HT1080 (cell line): ENCODE data around the gene TBXT. TPM values are rescaled to one million over a fixed set of nuclear protein-coding genes. Genes with fewer than 3 reads are reported as not detected.
"Not testable (repeated sequence)": the region's sequence is repeated elsewhere in the genome, so short reads cannot be mapped to it uniquely, and the experiment has no call there.

Experiments used
- DNase-seq: peaks from one replicate; pipeline ENCODE4 v3.0.0-alpha.2; 2015; ENCODE audit warnings: low read depth
- polyA plus RNA-seq, 2 experiments: library from polyadenylated mRNA; depleted of rRNA; stranded (reverse); fragments of >200 nt; gene quantifications; 2 replicates each; pipeline ENCODE4 v1.2.3, GENCODE V29; 2015
- total RNA-seq: library from RNA; depleted of rRNA; stranded (reverse); fragments of >200 nt; shearing (Covaris generic); gene quantifications from 2 replicates; pipeline ENCODE4 v1.2.3, GENCODE V29; 2014; rRNA removed

Gene TBXT
- total RNA-seq, result not detected in 2 replicates
- polyA plus RNA-seq (2015; cell fraction: cytosol; rRNA removed), result not detected in 2 replicates
- polyA plus RNA-seq (2015; cell fraction: nucleus; rRNA removed), result not detected in 2 replicates

DNA sequence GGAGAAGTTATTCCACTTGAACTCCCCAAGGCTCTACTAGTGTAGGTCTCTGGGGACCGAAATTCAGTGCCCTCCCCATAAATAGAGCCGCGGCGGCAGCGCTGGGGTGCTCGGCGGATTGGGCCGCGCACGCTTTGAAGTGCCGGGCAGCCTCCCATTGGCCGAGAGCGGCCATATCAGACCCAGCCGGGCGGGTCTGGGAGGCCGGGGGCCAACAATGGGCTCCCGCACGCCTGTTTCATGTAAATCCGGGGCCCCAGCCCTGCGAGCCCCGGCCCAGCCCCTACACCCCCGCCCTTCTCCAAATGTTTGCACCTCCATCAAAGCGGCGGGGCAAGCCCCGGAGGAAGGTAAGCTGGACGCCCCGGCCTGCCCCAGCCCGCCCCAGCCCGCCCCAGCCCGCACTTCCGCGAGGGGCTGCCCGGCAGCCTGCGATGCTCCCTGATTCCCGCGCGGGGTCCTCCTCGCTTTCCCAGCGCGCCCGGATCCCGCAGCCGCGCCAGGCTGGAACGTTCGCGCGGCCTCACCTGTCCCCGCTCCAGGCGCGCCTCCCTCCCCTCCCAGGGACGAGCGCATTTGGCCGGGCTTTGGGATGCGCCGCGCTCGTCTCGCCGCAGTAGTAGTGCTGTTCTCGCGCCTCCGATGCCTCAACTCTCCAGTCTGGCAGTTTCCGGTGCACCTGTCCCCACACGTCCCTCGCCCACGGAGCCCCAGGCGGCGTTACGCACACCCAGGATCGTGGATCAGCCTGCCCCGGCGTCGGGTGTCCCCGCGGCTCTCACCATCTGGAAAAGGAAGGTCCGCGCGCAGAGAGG is at the start of gene TBXT:
Gene TBXT (minus strand): TSS at position 51 of the 815 bp plus-strand sequence. CDS start 260 bp downstream, outside the sequence.
- no peak for DNase-seq

DNA sequence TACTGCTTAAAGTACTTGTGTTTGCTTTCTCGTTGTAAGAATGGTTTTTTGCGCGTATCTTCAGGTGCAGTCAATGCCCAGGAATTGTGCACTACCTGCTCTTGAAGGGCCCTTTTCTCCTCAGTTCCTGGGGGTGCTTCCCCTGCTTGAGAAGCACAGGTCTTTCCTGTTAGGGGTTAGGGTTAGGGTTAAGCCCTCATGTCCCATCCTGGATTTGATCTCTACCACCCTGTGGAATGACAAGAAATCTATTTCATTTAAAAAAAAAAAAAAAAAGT is 39.6 kb upstream of the TBXT start:
- no peak for DNase-seq

GRCh38 chr6:166206510-166207283 is 39.0 kb upstream of the TBXT start:
- peak; percentile 41 for DNase-seq

DNA sequence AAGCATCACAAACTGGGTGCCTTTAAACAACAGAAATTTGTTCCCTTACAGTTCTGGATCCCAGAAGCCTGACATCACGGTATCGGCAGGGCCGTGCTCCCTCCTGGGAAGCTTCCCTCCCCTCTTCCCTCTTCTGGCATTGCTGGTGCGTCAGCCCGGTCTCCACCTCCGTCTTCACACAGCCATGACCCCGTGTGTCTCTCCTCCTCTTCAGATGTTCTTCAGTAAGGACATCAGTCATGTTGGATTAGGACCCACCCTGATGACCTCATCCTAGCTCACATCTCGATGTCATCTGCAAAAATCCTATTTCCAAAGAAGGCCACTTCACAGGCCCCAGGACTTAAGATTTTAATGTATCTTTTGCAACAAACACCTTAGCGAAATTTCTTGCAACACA is 38.4 kb upstream of the TBXT start:
- peak; percentile 24 for DNase-seq

- no peak for DNase-seq
These were observed 37.4 kb upstream of the TBXT start for GRCh38 chr6:166204852-166205650.

DNA sequence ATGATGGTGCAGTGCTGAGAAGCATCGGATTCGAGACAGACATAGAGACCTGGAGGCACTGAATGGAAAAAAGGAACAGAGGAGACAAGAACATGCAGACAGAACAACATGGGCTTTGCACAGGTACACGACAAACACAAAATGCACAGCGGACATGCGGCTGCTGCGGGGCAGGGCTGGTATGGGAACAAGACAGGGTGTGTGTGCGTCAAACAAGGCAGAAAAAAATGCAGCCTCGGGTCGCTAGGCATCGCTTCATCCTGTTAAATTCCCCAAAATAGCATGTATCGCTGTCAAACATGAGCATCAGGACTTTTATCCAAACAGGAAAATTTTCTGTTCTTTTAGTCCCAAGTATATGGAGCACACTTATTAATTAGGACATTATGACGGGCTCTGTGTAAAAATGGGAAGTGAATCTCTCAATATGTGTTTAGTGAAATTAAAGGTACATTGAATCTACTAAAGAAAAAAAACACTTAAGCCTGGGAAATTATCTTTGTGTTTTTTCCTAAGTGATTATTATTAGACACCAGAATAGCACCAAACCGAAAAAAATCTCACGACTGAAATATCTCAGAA is 36.1 kb upstream of the TBXT start:
- DNase-seq, result no peak

DNA sequence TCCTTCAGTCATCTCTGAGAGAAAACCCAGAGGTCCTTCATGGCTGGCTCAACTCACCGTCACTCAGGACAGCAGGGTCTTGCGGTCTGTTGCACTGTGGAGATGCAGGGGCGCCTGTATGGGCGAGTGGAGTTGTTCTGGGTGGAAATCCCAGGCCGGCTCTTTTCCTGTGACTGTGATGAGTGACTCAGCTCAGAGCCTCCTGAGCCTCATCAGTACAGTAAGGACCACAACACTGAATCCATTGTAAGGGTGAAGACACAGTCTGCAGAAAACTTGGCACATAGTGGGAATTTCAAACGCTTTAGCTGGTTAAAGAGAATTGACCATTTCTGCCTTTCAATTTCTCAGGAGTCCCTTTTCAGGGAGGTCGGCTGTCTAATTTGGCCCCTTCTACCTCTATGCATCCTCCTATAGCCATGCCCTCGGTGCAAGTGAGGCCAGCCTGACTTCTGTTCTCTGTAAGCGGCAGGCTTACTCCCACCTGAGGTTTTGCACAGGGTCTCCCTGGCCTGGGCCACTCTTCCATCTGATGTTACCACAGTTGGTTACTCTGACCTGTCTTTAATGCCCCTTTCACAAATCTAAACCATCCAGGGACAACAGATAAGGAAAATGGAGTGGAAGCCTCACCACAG is 35.5 kb upstream of the TBXT start:
- peak; percentile 74 for DNase-seq

GRCh38 chr6:166202321-166202733 is 34.7 kb upstream of the TBXT start:
- DNase-seq, result no peak

DNA sequence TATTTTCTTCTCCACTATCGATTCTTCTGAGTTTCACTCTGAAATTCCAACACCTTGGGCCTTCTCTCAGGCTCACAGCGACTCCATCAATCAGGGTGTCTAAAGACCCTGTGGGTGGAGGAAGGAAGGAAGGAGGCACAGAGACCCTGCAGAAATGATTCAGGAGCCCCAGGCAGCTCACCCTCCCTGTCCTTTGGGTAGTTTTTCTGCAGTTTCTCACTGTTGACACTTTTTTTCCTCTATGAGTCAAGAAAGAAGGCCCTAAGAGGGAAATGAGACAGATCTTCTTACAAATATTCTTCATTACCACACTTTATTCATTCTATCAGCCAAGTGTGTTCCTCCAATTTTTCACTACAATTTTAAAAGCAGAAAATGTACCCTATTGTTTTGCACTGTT is 34.2 kb upstream of the TBXT start:
- no peak for DNase-seq

GRCh38 chr6:166197361-166197760 is 29.7 kb upstream of the TBXT start:
- DNase-seq, result no peak

- no peak for DNase-seq
These were observed 28.2 kb upstream of the TBXT start for GRCh38 chr6:166195860-166196238.

GRCh38 chr6:166194914-166195859 is 27.5 kb upstream of the TBXT start:
- no peak for DNase-seq

DNA sequence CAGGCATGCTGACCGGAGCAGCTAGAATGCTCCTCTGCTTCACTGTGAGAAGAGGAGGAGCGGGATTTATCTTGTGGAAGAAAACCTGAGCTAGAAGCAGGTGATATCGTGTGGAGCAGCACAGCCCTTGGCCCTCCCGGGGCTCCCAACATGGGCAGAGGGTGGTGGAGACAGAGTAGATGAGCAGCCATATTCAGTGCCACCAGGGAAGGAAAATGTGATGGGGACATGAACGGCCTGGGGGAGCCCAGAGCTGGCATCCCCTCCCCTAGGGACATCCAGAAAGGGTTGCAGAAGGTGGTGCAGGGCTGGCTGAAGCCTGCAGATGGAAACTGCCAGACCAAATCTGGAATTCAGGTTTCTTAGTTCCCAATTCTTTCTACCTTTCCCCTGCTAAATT is 24.9 kb upstream of the TBXT start:
- no peak for DNase-seq

DNA sequence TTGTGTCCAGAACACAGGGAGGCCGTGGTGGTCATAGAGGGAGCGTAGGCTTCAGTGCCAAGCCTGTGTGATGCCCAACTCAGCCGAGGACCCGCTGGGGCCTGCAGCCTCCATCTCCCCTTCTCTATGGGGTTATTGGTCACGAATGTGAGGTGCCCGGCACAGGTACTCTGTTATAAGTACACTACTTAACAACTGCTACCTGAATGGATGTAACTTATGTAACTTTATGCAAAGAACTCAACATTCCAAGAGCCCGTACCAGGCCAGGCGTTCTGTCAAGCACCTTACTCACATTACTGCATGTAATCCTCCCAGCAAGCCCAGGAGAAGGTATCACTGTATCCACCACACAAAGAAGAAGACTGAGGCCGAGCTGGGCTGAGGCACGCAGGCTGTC is 24.5 kb upstream of the TBXT start:
- DNase-seq, result no peak

GRCh38 chr6:166179704-166180103 is 12.1 kb upstream of the TBXT start:
- no peak for DNase-seq

DNA sequence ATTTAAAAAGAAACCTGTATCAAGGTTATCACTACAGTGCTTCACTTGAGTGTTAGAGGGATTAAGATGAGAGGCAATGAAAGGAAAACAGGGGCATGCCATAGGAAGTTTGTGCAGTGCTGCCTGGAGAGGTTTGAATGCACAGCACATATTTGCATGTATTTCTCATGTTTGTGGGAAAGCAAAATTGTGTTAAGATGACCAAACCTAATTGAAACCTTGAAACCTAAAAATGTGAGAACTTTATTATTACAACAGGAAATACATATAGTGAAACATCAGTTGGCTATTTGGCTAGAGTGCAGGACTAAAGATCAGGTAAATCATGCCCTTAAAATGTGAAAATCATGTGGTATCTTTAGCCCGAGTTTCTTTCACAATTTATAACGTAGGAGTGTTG is 8.5 kb upstream of the TBXT start:
- no peak for DNase-seq

- not testable (repeated sequence) for DNase-seq
These were observed 7.4 kb upstream of the TBXT start for GRCh38 chr6:166175093-166175492.

DNA sequence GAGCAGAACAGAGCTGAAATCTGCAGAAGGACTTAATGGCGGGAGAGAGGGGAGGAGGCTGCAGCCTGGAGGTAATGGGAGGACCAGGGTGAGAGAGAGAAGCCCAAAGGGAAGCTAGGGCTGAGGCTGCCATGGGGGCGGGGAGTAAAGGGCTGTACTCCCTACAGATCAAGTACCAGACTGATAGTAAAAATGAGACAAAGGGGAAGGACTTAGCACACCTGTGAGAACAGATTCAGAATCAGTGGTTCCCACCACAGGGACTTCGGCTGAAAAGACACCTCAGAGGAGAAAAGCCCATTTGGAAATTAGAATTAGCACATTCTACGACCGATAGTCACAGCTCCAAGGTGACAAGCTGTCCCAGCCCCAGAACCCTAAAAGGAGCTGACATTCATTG is 6.4 kb upstream of the TBXT start:
- DNase-seq, result no peak

DNA sequence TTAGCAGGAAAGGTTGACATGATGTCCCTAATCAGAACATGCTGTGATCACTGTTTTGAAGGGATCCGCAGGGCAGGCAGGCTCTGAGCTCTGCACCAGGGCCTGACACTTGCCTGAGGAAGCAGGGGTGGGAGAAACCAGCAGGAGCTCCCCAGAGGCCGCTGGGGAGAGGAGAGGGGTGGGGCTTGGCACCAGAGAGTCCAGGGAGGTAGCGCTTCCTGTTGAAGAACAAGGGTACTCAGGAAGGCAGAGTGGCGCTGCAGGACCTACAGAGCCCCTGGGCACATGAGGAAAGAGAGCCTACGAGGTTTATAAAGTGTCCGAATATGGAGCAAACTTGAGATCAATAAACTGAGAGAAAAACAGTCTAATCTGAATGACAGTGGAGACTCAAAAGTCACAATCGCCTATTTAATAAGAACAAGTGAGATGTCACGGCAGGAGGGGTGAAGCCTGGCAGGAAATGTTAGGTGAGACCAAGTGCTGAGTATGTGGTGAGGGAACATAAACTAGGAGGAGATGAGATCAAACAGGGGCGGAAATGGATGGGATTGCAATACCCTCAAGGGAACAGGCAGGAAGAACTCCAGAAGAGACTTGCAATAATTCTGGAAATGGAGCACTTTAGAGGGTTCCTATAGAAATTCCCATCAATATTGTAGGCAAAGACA is 5.8 kb upstream of the TBXT start:
- peak; percentile 45 for DNase-seq
